Measurements from ENCODE around the gene AXIN1.
"Not testable (repeated sequence)": the region's sequence is repeated elsewhere in the genome, so short reads cannot be mapped to it uniquely, and the experiment has no call there.

The AXIN1 gene

DNA sequence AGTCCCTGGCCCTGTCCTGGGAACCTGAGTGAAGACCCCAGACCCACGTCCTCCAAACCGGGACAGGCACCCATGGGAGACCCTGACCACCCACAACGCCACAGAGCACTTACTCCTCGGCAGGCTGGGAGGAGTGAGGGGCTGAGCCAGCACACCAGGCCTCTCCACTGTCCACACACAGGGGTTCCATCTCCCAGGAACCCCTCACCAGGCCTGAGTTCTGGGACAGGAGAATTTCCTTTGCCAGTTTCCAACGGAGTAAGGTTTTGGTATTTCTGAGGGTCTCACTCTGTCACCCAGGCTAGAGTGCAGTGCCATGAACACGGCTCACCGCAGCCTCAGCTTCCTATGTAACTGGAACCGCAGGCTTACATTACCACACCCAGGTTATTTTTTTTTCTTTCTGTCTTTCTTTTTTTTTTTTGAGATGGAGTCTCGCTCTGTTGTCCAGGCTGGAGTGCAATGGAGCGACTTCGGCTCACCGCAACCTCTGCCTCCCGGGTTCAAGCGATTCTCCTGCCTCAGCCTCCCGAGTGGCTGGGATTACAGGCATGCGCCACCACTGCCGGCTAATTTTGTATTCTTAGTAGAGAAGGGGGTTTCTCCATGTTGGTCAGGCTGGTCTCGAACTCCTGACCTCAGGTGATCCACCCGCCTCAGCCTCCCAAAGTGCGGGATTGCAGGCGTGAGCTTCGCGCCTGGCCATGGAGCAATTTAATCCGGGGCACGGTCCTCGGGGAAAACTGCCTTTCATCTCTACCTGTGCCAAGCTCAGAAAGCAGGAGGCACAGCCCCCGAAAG, 27.6 kb upstream of the AXIN1 start:
- TF ChIP-seq, protein P1, sequence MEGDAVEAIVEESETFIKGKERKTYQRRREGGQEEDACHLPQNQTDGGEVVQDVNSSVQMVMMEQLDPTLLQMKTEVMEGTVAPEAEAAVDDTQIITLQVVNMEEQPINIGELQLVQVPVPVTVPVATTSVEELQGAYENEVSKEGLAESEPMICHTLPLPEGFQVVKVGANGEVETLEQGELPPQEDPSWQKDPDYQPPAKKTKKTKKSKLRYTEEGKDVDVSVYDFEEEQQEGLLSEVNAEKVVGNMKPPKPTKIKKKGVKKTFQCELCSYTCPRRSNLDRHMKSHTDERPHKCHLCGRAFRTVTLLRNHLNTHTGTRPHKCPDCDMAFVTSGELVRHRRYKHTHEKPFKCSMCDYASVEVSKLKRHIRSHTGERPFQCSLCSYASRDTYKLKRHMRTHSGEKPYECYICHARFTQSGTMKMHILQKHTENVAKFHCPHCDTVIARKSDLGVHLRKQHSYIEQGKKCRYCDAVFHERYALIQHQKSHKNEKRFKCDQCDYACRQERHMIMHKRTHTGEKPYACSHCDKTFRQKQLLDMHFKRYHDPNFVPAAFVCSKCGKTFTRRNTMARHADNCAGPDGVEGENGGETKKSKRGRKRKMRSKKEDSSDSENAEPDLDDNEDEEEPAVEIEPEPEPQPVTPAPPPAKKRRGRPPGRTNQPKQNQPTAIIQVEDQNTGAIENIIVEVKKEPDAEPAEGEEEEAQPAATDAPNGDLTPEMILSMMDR (IDR thresholded peaks at IDR 0.05), result no peak
- no peaks in the 10 kb centered on the region for H3K9me3 ChIP-seq
- H3K27ac ChIP-seq, result peak overlapping the region; percentile 97
- peaks cover 28% of the 10 kb centered on the region for H3K36me3 ChIP-seq
- H3K4me3 ChIP-seq (ENCODE audit: low read depth in 1 of 2, low read length in 1 of 2), result peak overlapping the region; percentile 78 to 80
- peaks cover 52% of the 10 kb centered on the region in 2 experiments for H3K4me1 ChIP-seq (ENCODE audit: control insufficient read depth in 1 of 2, insufficient read depth in 1 of 2, low read depth in 1 of 2, low read length in 1 of 2)
- no peaks in the 10 kb centered on the region for H3K27me3 ChIP-seq

GRCh38 chr16:379183-379960, 26.8 kb upstream of the AXIN1 start:
- TF ChIP-seq, protein P1 (IDR thresholded peaks at IDR 0.05), result no peak
- Histone ChIP-seq H3K36me3 (peaks cover 36% of the 10 kb centered on the region), H3K27me3 (no peaks in the 10 kb centered on the region), H3K4me3 (ENCODE audit: low read depth in 1 of 2, low read length in 1 of 2) (no peak overlapping the region), H3K9me3 (no peaks in the 10 kb centered on the region), H3K4me1 (ENCODE audit: control insufficient read depth in 1 of 2, insufficient read depth in 1 of 2, low read depth in 1 of 2, low read length in 1 of 2) (peaks cover 44% of the 10 kb centered on the region in 2 experiments), H3K27ac (no peak overlapping the region)

DNA sequence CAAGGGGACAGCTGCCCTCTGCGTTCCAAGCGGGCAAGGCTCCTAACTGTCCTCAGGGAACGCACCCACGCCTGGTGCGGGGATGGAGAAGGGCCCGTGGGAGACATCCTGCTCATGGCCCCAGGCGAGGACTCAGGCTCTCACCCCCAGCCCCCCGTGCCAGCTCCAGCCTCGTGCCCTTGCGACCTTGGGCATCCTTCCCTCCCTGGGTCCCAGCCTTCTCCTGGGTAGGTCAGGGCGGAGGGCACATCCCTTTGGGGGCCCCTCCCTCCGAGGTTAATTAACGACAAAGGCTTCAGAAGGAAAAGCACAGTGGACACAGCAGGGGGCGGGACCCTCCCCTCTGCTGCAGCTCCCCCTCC, 26.3 kb upstream of the AXIN1 start:
- H3K4me3 ChIP-seq (ENCODE audit: low read depth in 1 of 2, low read length in 1 of 2), result no peak overlapping the region
- H3K27me3 ChIP-seq, result no peaks in the 10 kb centered on the region
- TF ChIP-seq, protein P1 (IDR thresholded peaks at IDR 0.05), result no peak
- H3K27ac ChIP-seq, result no peak overlapping the region
- H3K9me3 ChIP-seq, result no peaks in the 10 kb centered on the region
- H3K36me3 ChIP-seq, result peaks cover 41% of the 10 kb centered on the region
- peaks cover 38% of the 10 kb centered on the region in 2 experiments for H3K4me1 ChIP-seq (ENCODE audit: control insufficient read depth in 1 of 2, insufficient read depth in 1 of 2, low read depth in 1 of 2, low read length in 1 of 2)

DNA sequence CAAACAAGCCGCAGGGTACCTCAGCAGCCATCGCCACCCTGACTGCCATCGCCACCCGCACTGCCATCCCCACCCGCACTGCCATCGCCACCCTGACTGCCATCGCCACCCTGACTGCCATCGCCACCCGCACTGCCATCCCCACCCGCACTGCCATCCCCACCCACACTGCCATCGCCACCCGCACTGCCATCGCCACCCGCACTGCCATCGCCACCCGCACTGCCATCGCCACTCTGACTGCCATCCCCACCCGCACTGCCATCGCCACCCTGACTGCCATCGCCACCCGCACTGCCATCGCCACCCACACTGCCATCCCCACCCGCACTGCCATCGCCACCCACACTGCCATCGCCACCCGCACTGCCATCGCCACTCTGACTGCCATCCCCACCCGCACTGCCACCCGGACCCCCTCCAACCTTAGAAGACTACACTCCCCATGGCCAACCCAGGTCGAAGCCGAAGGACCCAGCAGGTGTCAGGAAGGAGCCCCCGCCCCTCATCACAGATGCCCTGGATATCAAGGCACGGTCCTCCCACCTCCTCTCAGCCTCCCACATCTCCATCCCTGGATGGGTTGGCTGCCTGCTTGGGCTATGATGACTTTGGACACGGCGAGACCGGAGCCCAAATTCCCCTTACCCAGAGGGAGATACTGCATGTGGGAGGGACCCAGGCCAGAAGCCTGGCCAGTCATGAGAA, 25.7 kb upstream of the AXIN1 start:
- not testable (repeated sequence) for H3K4me3 ChIP-seq (ENCODE audit: low read depth in 1 of 2, low read length in 1 of 2); H3K27me3 ChIP-seq; H3K9me3 ChIP-seq; H3K27ac ChIP-seq
- peaks cover 33% of the 10 kb centered on the region in 2 experiments for H3K4me1 ChIP-seq (ENCODE audit: control insufficient read depth in 1 of 2, insufficient read depth in 1 of 2, low read depth in 1 of 2, low read length in 1 of 2)
- peaks cover 47% of the 10 kb centered on the region for H3K36me3 ChIP-seq

GRCh38 chr16:377419-377951, 25.0 kb upstream of the AXIN1 start:
- Histone ChIP-seq H3K9me3 (no peaks in the 10 kb centered on the region), H3K4me1 (ENCODE audit: control insufficient read depth in 1 of 2, insufficient read depth in 1 of 2, low read depth in 1 of 2, low read length in 1 of 2) (peaks cover 25% of the 10 kb centered on the region in 2 experiments), H3K27me3 (no peaks in the 10 kb centered on the region), H3K4me3 (ENCODE audit: low read depth in 1 of 2, low read length in 1 of 2) (no peak overlapping the region), H3K36me3 (peaks cover 55% of the 10 kb centered on the region), H3K27ac (no peak overlapping the region)
- TF ChIP-seq, protein P1 (IDR thresholded peaks at IDR 0.05), result no peak
